GM21423 (cell line): ENCODE measurements around the gene KCNJ14.

Experiments
- ATAC-seq: cut with Tn5 transposase; IDR thresholded peaks from one replicate; pipeline ENCODE4 v1.9.1; 2021; ENCODE audit warnings: mild to moderate bottlenecking, moderate library complexity; ENCODE audit not compliant: unreplicated experiment

The KCNJ14 gene

GRCh38 chr19:48445256-48445605, 10.1 kb upstream of the KCNJ14 start:
- peak; percentile 21 for ATAC-seq

- ATAC-seq: peak; percentile 81
Measured at GRCh38 chr19:48445606-48446481, 9.5 kb upstream of the KCNJ14 start, which contains the start of gene GRWD1. GRWD1 (plus strand) TSS chr19:48445983; CDS start chr19:48446006, 23 bp downstream.

DNA sequence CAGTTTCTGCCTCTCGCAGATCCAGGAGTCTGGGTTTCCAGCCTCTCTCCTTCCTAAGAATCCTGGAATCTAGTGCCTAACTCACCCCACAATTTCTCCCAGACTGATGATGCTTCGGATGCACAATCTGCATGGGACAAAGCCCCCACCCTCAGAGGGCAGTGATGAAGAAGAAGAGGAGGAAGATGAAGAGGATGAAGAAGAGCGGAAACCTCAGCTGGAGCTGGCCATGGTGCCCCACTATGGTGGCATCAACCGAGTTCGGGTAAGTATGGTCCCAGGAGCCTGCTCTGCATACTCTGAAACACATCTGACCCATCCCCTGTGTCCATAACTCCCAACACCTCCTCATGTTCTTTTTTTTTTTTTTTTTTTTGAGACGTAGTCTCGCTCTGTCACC, 8.8 kb upstream of the KCNJ14 start:
- no peak for ATAC-seq

GRCh38 chr19:48448563-48448962, 6.8 kb upstream of the KCNJ14 start:
- no peak for ATAC-seq

DNA sequence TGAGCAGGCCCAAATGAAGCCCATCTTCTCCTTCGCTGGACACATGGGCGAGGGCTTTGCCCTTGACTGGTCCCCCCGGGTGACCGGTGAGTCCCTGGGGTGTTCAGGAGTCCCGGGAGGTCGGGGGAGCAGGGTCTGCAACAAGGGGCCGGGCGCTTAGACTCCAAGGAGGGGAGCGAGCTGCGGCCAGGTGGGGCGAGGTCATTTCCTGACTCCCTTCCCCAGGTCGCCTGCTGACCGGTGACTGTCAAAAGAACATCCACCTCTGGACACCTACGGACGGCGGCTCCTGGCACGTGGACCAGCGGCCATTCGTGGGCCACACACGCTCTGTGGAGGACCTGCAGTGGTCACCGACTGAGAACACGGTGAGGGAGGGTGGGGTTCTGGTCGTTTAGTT, 4.9 kb upstream of the KCNJ14 start:
- ATAC-seq: no peak

DNA sequence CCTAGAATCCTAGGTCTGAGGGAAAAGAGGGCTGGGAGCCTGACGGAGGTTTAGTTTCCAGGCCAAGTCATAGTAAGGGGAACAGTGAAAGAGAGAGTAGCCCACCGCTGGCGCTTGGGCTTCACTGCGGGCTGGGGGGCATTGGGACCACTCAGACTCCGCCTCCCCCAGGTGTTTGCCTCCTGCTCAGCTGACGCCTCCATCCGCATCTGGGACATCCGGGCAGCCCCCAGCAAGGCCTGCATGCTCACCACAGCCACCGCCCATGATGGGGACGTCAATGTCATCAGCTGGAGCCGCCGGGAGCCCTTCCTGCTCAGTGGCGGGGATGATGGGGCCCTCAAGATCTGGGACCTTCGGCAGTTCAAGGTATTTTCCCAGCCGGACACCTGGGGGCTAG, 4.5 kb upstream of the KCNJ14 start:
- ATAC-seq: no peak

DNA sequence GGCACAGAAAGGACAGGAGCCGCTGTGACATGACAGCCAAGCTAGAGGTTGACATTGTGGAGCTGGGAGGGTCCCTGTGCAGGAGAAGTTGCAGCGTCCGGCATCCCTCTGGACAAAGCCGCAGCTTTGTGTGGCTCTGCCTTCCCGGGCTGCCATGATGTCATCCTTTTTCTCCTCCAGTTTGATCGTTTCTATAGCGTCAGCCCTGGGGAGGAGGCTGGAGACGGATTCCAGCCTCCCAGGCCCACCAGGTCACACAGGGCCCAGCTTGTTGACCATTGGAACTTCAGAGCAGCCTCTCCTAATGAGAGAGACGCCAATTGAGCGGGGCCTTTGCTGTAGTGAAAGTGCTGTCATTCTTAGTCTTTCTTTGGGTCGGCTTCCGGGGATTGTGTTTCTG, 3.8 kb upstream of the KCNJ14 start:
- no peak for ATAC-seq

DNA sequence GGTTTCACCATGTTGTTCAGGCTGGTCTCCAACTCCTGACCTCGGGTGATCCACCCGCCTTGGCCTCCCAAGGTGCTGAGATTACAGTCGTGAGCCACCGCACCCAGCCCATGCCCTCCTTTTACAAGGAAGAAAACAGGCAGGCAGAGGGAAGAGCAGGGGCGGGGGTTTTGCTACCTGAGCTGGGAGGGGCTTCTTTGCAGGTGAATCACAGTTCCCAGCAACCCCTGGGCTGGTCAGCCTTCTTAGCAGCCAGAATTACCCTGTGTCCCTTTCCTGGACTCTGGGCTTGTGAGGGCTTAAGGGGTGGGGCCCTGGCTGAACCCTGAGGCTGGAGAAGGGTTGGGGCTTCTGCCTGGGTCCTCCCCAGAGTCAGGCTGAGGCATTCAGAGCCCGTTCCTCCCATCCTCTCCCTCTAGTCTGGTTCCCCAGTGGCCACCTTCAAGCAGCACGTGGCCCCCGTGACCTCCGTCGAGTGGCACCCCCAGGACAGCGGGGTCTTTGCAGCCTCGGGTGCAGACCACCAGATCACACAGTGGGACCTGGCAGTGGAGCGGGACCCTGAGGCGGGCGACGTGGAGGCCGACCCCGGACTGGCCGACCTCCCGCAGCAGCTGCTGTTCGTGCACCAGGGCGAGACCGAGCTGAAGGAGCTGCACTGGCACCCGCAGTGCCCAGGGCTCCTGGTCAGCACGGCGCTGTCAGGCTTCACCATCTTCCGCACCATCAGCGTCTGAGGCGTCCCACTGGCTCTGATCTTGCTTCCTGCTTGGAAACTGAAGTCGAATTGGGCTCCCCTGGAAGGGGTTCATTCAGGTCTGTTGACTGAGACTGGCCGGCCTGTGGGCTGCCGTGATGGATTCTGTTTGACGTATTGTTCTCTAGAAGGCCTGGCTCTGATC, 2.8 kb upstream of the KCNJ14 start:
- no peak for ATAC-seq

DNA sequence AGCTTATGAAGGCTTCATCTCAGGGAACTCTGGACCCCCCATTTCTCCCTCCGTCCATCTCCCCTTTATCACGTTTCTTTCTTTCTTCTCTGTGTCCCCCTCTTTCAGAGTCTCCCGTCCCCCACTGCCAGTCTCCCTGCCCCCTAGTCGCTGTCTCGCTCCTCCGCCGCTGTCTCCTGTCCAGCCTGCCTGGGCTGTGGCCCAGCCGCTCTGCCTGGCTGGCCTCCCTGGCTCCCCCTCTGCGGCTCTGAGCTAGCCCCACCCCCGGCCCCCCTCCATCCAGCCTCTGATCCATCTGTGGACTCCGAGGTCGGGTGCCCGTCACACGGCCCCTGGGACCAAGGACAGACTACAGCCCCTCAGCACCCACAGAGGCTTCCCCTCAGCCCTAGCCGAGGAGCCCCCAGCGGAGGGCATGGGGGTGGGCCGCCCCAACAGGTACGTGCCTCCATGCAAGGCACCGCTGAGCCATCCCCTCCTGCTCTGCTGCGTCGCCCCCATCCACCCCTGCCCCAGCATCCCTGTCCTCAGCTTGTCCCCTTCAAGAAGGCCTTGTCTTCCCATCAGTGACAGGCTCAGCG, 1.1 kb upstream of the KCNJ14 start:
- no peak for ATAC-seq

GRCh38 chr19:48455908-48456562, 661 bp downstream of the KCNJ14 start:
- ATAC-seq: no peak

GRCh38 chr19:48456864-48457263, 1.5 kb downstream of the KCNJ14 start:
- ATAC-seq: no peak

DNA sequence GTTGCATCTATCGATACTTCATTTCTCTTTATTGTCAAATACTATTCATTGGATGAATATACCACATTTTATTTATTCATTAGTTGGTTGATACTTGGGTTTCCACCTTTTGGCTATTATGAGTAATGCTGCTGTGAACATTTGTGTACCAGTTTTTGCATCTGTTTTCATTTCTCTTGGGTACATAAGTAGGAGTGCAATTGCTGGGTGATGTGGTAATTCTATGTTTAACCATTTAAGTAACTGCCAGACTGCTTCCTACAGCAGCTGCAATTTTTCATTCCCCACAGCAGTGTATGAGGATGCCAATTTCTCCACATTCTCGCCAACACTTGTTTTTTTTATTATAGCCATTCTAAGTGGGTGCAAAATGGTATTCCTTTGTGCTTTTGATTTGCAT, 2.6 kb downstream of the KCNJ14 start:
- no peak for ATAC-seq

GRCh38 chr19:48461651-48461981, 6.2 kb downstream of the KCNJ14 start:
- no peak for ATAC-seq

DNA sequence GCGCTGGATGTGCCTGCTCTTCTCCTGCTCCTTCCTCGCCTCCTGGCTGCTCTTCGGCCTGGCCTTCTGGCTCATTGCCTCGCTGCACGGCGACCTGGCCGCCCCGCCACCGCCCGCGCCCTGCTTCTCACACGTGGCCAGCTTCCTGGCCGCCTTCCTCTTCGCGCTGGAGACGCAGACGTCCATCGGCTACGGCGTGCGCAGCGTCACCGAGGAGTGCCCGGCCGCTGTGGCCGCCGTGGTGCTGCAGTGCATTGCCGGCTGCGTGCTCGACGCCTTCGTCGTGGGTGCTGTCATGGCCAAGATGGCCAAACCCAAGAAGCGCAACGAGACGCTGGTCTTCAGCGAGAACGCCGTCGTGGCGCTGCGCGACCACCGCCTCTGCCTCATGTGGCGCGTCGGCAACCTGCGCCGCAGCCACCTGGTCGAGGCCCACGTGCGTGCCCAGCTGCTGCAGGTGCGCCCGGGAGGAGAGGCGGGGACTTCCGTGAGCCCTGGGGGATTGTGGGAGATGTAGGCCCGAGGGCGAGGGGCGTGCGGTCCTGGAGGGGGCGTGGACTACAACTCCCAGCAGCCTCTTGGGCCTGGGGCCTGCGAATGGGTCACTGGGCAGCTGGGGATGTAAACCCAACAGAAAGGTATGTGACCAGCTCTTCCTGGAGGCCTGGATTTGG, 6.7 kb downstream of the KCNJ14 start:
- ATAC-seq: no peak

GRCh38 chr19:48465215-48465614, 9.8 kb downstream of the KCNJ14 start:
- ATAC-seq: no peak

GRCh38 chr19:48466561-48467325, 11.4 kb downstream of the KCNJ14 start:
- no peak for ATAC-seq

DNA sequence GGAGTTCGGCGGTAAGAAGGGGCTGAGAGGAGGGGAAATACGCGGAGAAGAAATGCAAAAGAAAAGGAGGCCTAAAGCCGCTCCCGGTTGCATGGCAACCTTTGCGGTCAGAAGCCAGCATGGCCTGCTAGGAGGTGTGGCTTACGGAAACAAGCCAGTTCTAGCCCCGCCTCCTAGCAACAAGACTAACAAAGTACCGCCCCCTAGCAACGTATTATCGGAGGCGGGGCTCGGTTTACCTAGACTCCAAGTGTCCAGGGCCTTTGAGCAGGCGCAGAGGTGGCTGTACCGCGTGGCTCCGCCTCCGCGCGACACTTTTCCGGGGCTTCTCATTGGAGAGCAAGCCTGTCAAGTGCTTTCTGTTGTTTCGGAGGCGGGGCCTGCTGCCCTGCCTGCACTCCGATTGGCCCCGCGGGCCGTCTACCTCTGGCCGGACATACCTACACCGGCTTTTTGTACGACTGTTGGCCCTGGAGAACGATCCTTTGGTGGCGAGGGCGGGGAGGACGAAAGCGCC, 13.5 kb downstream of the KCNJ14 start:
- peak; percentile 90 for ATAC-seq

- peak; percentile 20 for ATAC-seq
Measured at GRCh38 chr19:48469289-48469881, 14.0 kb downstream of the KCNJ14 start, which contains the start of gene CYTH2. CYTH2 (plus strand) TSS chr19:48469369; CDS start chr19:48469508, 139 bp downstream.
